Measurements from ENCODE around the gene CSTPP1.

CSTPP1 gene

GRCh38 chr11:47154616-47155570, 218.3 kb downstream of the CSTPP1 start:
- Histone ChIP-seq H3K36me3 (ENCODE audit: insufficient read depth, low read length) (peaks cover 7% of the 10 kb centered on the region; the same call in 1 of the 2 replicates), H3K9me2 (ENCODE audit: low read depth, low read length) (no peaks in the 10 kb centered on the region), H3K27ac (ENCODE audit: low read depth, low read length, poor library complexity, severe bottlenecking) (peak overlapping the region; percentile 59), H4K20me1 (ENCODE audit: insufficient read depth, low read length) (no peaks in the 10 kb centered on the region), H3K27me3 (ENCODE audit: insufficient read depth, low read length) (no peaks in the 10 kb centered on the region), H3F3A (ENCODE audit: insufficient read depth, low read length) (no peaks in the 10 kb centered on the region), H3K9ac (ENCODE audit: low read length) (peak overlapping the region; percentile 25; the same call in 1 of the 2 replicates), H3K4me2 (ENCODE audit: low read length) (peak overlapping the region; percentile 48), H2AFZ (ENCODE audit: low read length) (no peak overlapping the region), H3K4me1 (ENCODE audit: insufficient read depth, low read length, severe bottlenecking) (peaks cover 57% of the 10 kb centered on the region), H3K9me3 (ENCODE audit: low read length) (no peaks in the 10 kb centered on the region), H3K79me2 (ENCODE audit: insufficient read depth, low read length) (no peaks in the 10 kb centered on the region), H3K4me3 (ENCODE audit: low read depth, low read length, poor library complexity, severe bottlenecking) (peak overlapping the region; percentile 22)
- TF ChIP-seq CTCF (IDR thresholded peaks at IDR 0.05; ENCODE audit: low read length) (no peak; the same call in 1 of the 2 replicates), EZH2 (IDR thresholded peaks at IDR 0.05; ENCODE audit: borderline replicate concordance, low read length) (no peak)

DNA sequence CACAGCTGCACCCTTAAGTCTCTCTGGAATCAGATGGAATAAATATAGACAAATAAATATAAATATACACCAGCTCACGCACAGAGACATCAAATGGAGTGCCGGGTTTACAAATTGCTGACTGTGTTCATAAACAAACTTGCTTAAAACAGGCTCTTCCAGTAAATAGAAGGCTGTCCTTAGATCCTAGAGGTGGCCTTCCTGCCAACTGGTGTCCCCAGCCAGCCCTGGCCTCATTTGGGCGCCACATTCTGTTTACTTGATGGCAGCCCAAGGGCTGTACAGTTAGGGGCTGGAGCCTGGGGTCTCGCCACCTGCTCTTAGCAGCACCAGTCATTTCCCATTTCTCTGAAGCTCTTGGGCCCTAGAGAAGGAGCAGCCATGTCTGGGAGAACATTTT, 219.3 kb downstream of the CSTPP1 start:
- Histone ChIP-seq H2AFZ (ENCODE audit: low read length) (no peak overlapping the region), H3K4me3 (ENCODE audit: low read depth, low read length, poor library complexity, severe bottlenecking) (no peak overlapping the region), H4K20me1 (ENCODE audit: insufficient read depth, low read length) (no peaks in the 10 kb centered on the region), H3F3A (ENCODE audit: insufficient read depth, low read length) (no peaks in the 10 kb centered on the region), H3K79me2 (ENCODE audit: insufficient read depth, low read length) (no peaks in the 10 kb centered on the region), H3K9me2 (ENCODE audit: low read depth, low read length) (no peaks in the 10 kb centered on the region), H3K27ac (ENCODE audit: low read depth, low read length, poor library complexity, severe bottlenecking) (peak overlapping the region; percentile 59), H3K4me1 (ENCODE audit: insufficient read depth, low read length, severe bottlenecking) (peaks cover 50% of the 10 kb centered on the region), H3K4me2 (ENCODE audit: low read length) (no peak overlapping the region; the same call in 1 of the 2 replicates), H3K9ac (ENCODE audit: low read length) (no peak overlapping the region), H3K27me3 (ENCODE audit: insufficient read depth, low read length) (no peaks in the 10 kb centered on the region), H3K9me3 (ENCODE audit: low read length) (no peaks in the 10 kb centered on the region), H3K36me3 (ENCODE audit: insufficient read depth, low read length) (peaks cover 11% of the 10 kb centered on the region; the same call in 1 of the 2 replicates)
- no peak for TF ChIP-seq EZH2 (IDR thresholded peaks at IDR 0.05; ENCODE audit: borderline replicate concordance, low read length)
- no peak for TF ChIP-seq CTCF (IDR thresholded peaks at IDR 0.05; ENCODE audit: low read length)

DNA sequence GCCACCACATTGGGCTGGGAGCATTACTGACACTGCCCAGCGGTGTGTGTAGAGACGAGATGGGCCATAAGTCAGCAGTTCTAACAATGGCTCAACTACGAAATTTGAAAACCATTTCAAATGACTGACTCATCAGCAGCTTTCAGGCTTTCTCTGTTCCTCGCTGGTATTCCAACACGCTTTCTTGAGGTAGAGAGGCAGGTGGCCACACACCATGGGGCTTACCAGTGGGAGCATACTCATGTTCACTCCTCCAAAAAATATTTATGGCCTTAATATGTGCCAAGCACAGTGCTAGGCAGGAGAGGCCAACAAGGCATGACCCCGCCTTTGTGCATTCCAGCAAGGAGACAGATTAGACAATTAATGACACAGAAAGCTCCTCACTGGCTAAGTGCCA, 219.8 kb downstream of the CSTPP1 start:
- Histone ChIP-seq H3K4me1 (ENCODE audit: insufficient read depth, low read length, severe bottlenecking) (peaks cover 50% of the 10 kb centered on the region), H3K4me3 (ENCODE audit: low read depth, low read length, poor library complexity, severe bottlenecking) (no peak overlapping the region), H3F3A (ENCODE audit: insufficient read depth, low read length) (no peaks in the 10 kb centered on the region), H3K9me3 (ENCODE audit: low read length) (no peaks in the 10 kb centered on the region), H3K36me3 (ENCODE audit: insufficient read depth, low read length) (peaks cover 11% of the 10 kb centered on the region; the same call in 1 of the 2 replicates), H3K27ac (ENCODE audit: low read depth, low read length, poor library complexity, severe bottlenecking) (peak overlapping the region; percentile 59), H3K4me2 (ENCODE audit: low read length) (no peak overlapping the region), H2AFZ (ENCODE audit: low read length) (no peak overlapping the region), H3K79me2 (ENCODE audit: insufficient read depth, low read length) (no peaks in the 10 kb centered on the region), H3K27me3 (ENCODE audit: insufficient read depth, low read length) (no peaks in the 10 kb centered on the region), H3K9me2 (ENCODE audit: low read depth, low read length) (no peaks in the 10 kb centered on the region), H4K20me1 (ENCODE audit: insufficient read depth, low read length) (no peaks in the 10 kb centered on the region), H3K9ac (ENCODE audit: low read length) (no peak overlapping the region)
- TF ChIP-seq CTCF (IDR thresholded peaks at IDR 0.05; ENCODE audit: low read length), result no peak
- no peak for TF ChIP-seq EZH2 (IDR thresholded peaks at IDR 0.05; ENCODE audit: borderline replicate concordance, low read length)

Data from OCI-LY1 (cell line).